Measurements from ENCODE around the gene SLK.
A peak's percentile ranks its signal among the peaks of the same experiment; 100 is the strongest.

SLK gene

GRCh38 chr10:103951942-103952341, 15.0 kb upstream of the SLK start:
- H2AFZ ChIP-seq (ENCODE audit: low read depth, low read length), result peak overlapping the region; percentile 57
- no peaks in the 10 kb centered on the region for H3K36me3 ChIP-seq (ENCODE audit: insufficient read depth, low read length)
- no peaks in the 10 kb centered on the region for H3K9me3 ChIP-seq (ENCODE audit: low read length)
- no peak overlapping the region for H3K4me3 ChIP-seq (ENCODE audit: low read length)
- no peaks in the 10 kb centered on the region for H3K27me3 ChIP-seq (ENCODE audit: insufficient read depth, low read length)
- H3K4me1 ChIP-seq (ENCODE audit: insufficient read depth, low read length), result no peaks in the 10 kb centered on the region

DNA sequence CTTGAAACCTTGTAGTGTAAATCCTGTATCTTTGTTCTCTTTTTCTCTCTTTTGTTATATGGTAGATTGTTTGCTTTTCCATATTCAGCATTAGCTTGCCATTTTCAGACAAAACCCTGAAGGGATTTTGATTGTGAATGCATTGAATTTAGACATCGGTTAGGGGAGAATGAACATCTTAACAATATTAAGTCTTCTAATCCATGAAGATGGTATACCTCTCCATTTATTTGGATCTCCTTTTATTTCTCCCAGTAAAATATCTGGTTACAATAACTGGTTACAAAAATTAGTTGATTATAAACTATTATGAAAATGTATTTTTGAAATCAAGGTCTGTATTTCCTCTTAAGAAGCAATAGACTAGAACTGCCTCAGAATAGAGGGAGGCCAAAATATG, 12.4 kb upstream of the SLK start:
- no peaks in the 10 kb centered on the region for H3K27me3 ChIP-seq (ENCODE audit: insufficient read depth, low read length)
- H2AFZ ChIP-seq (ENCODE audit: low read depth, low read length), result no peak overlapping the region
- no peaks in the 10 kb centered on the region for H3K4me1 ChIP-seq (ENCODE audit: insufficient read depth, low read length)
- H3K36me3 ChIP-seq (ENCODE audit: insufficient read depth, low read length), result no peaks in the 10 kb centered on the region
- no peaks in the 10 kb centered on the region for H3K9me3 ChIP-seq (ENCODE audit: low read length)
- H3K4me3 ChIP-seq (ENCODE audit: low read length), result no peak overlapping the region

GRCh38 chr10:103958996-103959395, 7.9 kb upstream of the SLK start:
- Histone ChIP-seq H3K36me3 (ENCODE audit: insufficient read depth, low read length) (no peaks in the 10 kb centered on the region), H3K4me1 (ENCODE audit: insufficient read depth, low read length) (no peaks in the 10 kb centered on the region), H3K27me3 (ENCODE audit: insufficient read depth, low read length) (no peaks in the 10 kb centered on the region), H3K4me3 (ENCODE audit: low read length) (no peak overlapping the region), H3K9me3 (ENCODE audit: low read length) (no peaks in the 10 kb centered on the region), H2AFZ (ENCODE audit: low read depth, low read length) (no peak overlapping the region)

GRCh38 chr10:103960103-103960502, 6.8 kb upstream of the SLK start:
- no peaks in the 10 kb centered on the region for H3K9me3 ChIP-seq (ENCODE audit: low read length)
- H3K4me1 ChIP-seq (ENCODE audit: insufficient read depth, low read length), result no peaks in the 10 kb centered on the region
- no peak overlapping the region for H3K4me3 ChIP-seq (ENCODE audit: low read length)
- H3K36me3 ChIP-seq (ENCODE audit: insufficient read depth, low read length), result no peaks in the 10 kb centered on the region
- H2AFZ ChIP-seq (ENCODE audit: low read depth, low read length), result no peak overlapping the region
- H3K27me3 ChIP-seq (ENCODE audit: insufficient read depth, low read length), result no peaks in the 10 kb centered on the region

GRCh38 chr10:103967448-103968071, 620 bp downstream of the SLK start:
- no peaks in the 10 kb centered on the region for H3K27me3 ChIP-seq (ENCODE audit: insufficient read depth, low read length)
- no peaks in the 10 kb centered on the region for H3K9me3 ChIP-seq (ENCODE audit: low read length)
- H3K4me1 ChIP-seq (ENCODE audit: insufficient read depth, low read length), result peaks cover 20% of the 10 kb centered on the region
- H3K36me3 ChIP-seq (ENCODE audit: insufficient read depth, low read length), result no peaks in the 10 kb centered on the region
- peak overlapping the region; percentile 83 for H3K4me3 ChIP-seq (ENCODE audit: low read length)
- peak overlapping the region; percentile 85 for H2AFZ ChIP-seq (ENCODE audit: low read depth, low read length)

GRCh38 chr10:103968441-103969391, 1.8 kb downstream of the SLK start:
- Histone ChIP-seq H3K9me3 (ENCODE audit: low read length) (no peaks in the 10 kb centered on the region), H2AFZ (ENCODE audit: low read depth, low read length) (no peak overlapping the region), H3K36me3 (ENCODE audit: insufficient read depth, low read length) (no peaks in the 10 kb centered on the region), H3K27me3 (ENCODE audit: insufficient read depth, low read length) (no peaks in the 10 kb centered on the region), H3K4me1 (ENCODE audit: insufficient read depth, low read length) (peaks cover 20% of the 10 kb centered on the region), H3K4me3 (ENCODE audit: low read length) (peak overlapping the region; percentile 83)

- peaks cover 20% of the 10 kb centered on the region for H3K4me1 ChIP-seq (ENCODE audit: insufficient read depth, low read length)
- H2AFZ ChIP-seq (ENCODE audit: low read depth, low read length), result no peak overlapping the region
- no peaks in the 10 kb centered on the region for H3K27me3 ChIP-seq (ENCODE audit: insufficient read depth, low read length)
- peak overlapping the region; percentile 83 for H3K4me3 ChIP-seq (ENCODE audit: low read length)
- H3K36me3 ChIP-seq (ENCODE audit: insufficient read depth, low read length), result no peaks in the 10 kb centered on the region
- no peaks in the 10 kb centered on the region for H3K9me3 ChIP-seq (ENCODE audit: low read length)
Measured at GRCh38 chr10:103969436-103969835, 2.5 kb downstream of the SLK start.

GRCh38 chr10:103969857-103970627, 3.1 kb downstream of the SLK start:
- H3K4me3 ChIP-seq (ENCODE audit: low read length), result peak overlapping the region; percentile 83
- H2AFZ ChIP-seq (ENCODE audit: low read depth, low read length), result no peak overlapping the region
- no peaks in the 10 kb centered on the region for H3K36me3 ChIP-seq (ENCODE audit: insufficient read depth, low read length)
- no peaks in the 10 kb centered on the region for H3K9me3 ChIP-seq (ENCODE audit: low read length)
- H3K27me3 ChIP-seq (ENCODE audit: insufficient read depth, low read length), result no peaks in the 10 kb centered on the region
- peaks cover 20% of the 10 kb centered on the region for H3K4me1 ChIP-seq (ENCODE audit: insufficient read depth, low read length)

DNA sequence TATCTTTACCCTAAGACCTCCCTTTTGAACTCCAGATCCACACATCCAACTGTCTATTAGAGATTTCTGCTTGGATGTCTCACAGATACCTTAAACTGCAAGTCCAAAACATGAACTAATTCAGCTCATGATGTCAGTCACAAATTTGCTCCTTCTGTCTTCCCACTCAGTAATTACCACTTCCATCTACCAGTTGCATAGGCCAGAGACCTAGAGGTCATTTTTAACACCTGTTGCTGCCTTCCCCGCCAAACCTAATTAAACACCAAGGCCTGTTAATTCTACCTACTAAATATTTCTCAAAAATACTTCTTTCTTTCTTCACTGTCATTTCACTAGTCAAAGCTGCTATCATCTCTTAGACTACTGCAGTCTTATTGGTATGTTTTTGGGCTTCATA, 8.2 kb downstream of the SLK start:
- Histone ChIP-seq H3K4me3 (ENCODE audit: low read length) (no peak overlapping the region), H3K27me3 (ENCODE audit: insufficient read depth, low read length) (no peaks in the 10 kb centered on the region), H3K4me1 (ENCODE audit: insufficient read depth, low read length) (peaks cover 4% of the 10 kb centered on the region), H3K9me3 (ENCODE audit: low read length) (no peaks in the 10 kb centered on the region), H3K36me3 (ENCODE audit: insufficient read depth, low read length) (no peaks in the 10 kb centered on the region), H2AFZ (ENCODE audit: low read depth, low read length) (no peak overlapping the region)

- H3K9me3 ChIP-seq (ENCODE audit: low read length), result no peaks in the 10 kb centered on the region
- H3K36me3 ChIP-seq (ENCODE audit: insufficient read depth, low read length), result no peaks in the 10 kb centered on the region
- no peak overlapping the region for H3K4me3 ChIP-seq (ENCODE audit: low read length)
- H2AFZ ChIP-seq (ENCODE audit: low read depth, low read length), result no peak overlapping the region
- no peaks in the 10 kb centered on the region for H3K27me3 ChIP-seq (ENCODE audit: insufficient read depth, low read length)
- H3K4me1 ChIP-seq (ENCODE audit: insufficient read depth, low read length), result no peaks in the 10 kb centered on the region
Measured at GRCh38 chr10:103977204-103977603, 10.3 kb downstream of the SLK start.

DNA sequence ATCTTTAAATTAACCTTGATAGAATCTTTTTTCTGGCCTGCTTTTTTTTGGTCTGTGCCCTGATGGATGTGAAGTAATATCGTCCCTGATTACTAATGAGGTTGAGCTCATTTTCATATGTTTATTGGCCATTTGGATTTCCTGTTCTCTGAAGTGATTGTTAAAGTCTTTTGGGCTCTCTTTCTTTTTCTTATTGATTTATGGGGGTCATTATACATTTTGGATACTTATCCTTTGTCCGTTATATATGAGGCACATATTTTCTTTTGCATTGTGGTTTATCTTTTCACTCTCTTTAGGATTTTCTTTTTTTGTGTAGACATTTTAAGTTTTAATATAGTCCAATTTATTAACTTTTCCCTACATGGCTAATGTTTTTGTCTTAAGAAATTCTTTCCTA, 12.6 kb downstream of the SLK start:
- no peaks in the 10 kb centered on the region for H3K27me3 ChIP-seq (ENCODE audit: insufficient read depth, low read length)
- no peak overlapping the region for H2AFZ ChIP-seq (ENCODE audit: low read depth, low read length)
- no peaks in the 10 kb centered on the region for H3K4me1 ChIP-seq (ENCODE audit: insufficient read depth, low read length)
- H3K9me3 ChIP-seq (ENCODE audit: low read length), result no peaks in the 10 kb centered on the region
- H3K36me3 ChIP-seq (ENCODE audit: insufficient read depth, low read length), result no peaks in the 10 kb centered on the region
- no peak overlapping the region for H3K4me3 ChIP-seq (ENCODE audit: low read length)

- no peak overlapping the region for H2AFZ ChIP-seq (ENCODE audit: low read depth, low read length)
- H3K9me3 ChIP-seq (ENCODE audit: low read length), result no peaks in the 10 kb centered on the region
- no peaks in the 10 kb centered on the region for H3K36me3 ChIP-seq (ENCODE audit: insufficient read depth, low read length)
- H3K27me3 ChIP-seq (ENCODE audit: insufficient read depth, low read length), result no peaks in the 10 kb centered on the region
- no peak overlapping the region for H3K4me3 ChIP-seq (ENCODE audit: low read length)
- no peaks in the 10 kb centered on the region for H3K4me1 ChIP-seq (ENCODE audit: insufficient read depth, low read length)
Measured at GRCh38 chr10:103980288-103980906, 13.5 kb downstream of the SLK start.

- Histone ChIP-seq H3K27me3 (ENCODE audit: insufficient read depth, low read length) (no peaks in the 10 kb centered on the region), H3K36me3 (ENCODE audit: insufficient read depth, low read length) (no peaks in the 10 kb centered on the region), H3K9me3 (ENCODE audit: low read length) (no peaks in the 10 kb centered on the region), H3K4me3 (ENCODE audit: low read length) (no peak overlapping the region), H3K4me1 (ENCODE audit: insufficient read depth, low read length) (no peaks in the 10 kb centered on the region), H2AFZ (ENCODE audit: low read depth, low read length) (no peak overlapping the region)
Measured at GRCh38 chr10:103982639-103983038, 15.7 kb downstream of the SLK start.

All from neuron (in vitro differentiated cells).